ENCODE measurements around the gene MARCHF2.

The MARCHF2 gene

GRCh38 chr19:8457827-8458226 is 44.7 kb downstream of the MARCHF2 start:
- no peak overlapping the region for H3K4me3 ChIP-seq (ENCODE audit: low read depth, low read length)
- TF ChIP-seq, protein P1, sequence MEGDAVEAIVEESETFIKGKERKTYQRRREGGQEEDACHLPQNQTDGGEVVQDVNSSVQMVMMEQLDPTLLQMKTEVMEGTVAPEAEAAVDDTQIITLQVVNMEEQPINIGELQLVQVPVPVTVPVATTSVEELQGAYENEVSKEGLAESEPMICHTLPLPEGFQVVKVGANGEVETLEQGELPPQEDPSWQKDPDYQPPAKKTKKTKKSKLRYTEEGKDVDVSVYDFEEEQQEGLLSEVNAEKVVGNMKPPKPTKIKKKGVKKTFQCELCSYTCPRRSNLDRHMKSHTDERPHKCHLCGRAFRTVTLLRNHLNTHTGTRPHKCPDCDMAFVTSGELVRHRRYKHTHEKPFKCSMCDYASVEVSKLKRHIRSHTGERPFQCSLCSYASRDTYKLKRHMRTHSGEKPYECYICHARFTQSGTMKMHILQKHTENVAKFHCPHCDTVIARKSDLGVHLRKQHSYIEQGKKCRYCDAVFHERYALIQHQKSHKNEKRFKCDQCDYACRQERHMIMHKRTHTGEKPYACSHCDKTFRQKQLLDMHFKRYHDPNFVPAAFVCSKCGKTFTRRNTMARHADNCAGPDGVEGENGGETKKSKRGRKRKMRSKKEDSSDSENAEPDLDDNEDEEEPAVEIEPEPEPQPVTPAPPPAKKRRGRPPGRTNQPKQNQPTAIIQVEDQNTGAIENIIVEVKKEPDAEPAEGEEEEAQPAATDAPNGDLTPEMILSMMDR (IDR thresholded peaks at IDR 0.05; ENCODE audit: low read depth, low read length) = no peak
- no peak for DNase-seq (ENCODE audit: low read depth, low spot score)
- in situ Hi-C loops (cut with HindIII; ENCODE audit: low sequenced_read_pairs) = no loop called here

GRCh38 chr19:8458380-8458779 is 45.3 kb downstream of the MARCHF2 start:
- DNase-seq (ENCODE audit: low read depth, low spot score) = no peak
- in situ Hi-C loops (cut with HindIII; ENCODE audit: low sequenced_read_pairs) = no loop called here
- H3K4me3 ChIP-seq (ENCODE audit: low read depth, low read length) = no peak overlapping the region
- TF ChIP-seq, protein P1 (IDR thresholded peaks at IDR 0.05; ENCODE audit: low read depth, low read length) = no peak

DNA sequence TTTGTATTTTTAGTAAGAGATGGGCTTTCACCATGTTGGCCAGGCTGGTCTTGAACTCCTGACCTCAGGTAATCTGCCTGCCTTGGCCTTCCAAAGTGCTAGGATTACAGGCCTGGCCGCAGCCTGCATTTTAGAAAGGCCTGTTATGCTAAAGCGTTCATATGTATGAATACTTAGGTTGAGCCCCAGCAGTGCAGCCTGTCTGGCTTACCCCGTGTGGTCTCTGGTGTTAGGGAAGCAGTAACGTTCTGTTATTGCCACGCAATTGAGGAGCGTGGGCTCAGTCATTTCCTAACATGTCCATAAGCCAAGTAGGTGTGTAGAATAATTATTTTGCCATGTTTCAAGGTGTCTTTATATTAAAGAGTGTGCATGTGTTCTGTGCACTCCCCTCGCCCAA is 46.0 kb downstream of the MARCHF2 start:
- in situ Hi-C loops (cut with HindIII; ENCODE audit: low sequenced_read_pairs) = no loop called here
- no peak overlapping the region for H3K4me3 ChIP-seq (ENCODE audit: low read depth, low read length)
- DNase-seq (ENCODE audit: low read depth, low spot score) = no peak
- TF ChIP-seq, protein P1 (IDR thresholded peaks at IDR 0.05; ENCODE audit: low read depth, low read length) = no peak

GRCh38 chr19:8459520-8460270 is 46.6 kb downstream of the MARCHF2 start:
- no peak overlapping the region for H3K4me3 ChIP-seq (ENCODE audit: low read depth, low read length)
- DNase-seq (ENCODE audit: low read depth, low spot score) = peak; percentile 72
- TF ChIP-seq, protein P1 (IDR thresholded peaks at IDR 0.05; ENCODE audit: low read depth, low read length) = no peak
- in situ Hi-C loops (cut with HindIII; ENCODE audit: low sequenced_read_pairs) = no loop called here

DNA sequence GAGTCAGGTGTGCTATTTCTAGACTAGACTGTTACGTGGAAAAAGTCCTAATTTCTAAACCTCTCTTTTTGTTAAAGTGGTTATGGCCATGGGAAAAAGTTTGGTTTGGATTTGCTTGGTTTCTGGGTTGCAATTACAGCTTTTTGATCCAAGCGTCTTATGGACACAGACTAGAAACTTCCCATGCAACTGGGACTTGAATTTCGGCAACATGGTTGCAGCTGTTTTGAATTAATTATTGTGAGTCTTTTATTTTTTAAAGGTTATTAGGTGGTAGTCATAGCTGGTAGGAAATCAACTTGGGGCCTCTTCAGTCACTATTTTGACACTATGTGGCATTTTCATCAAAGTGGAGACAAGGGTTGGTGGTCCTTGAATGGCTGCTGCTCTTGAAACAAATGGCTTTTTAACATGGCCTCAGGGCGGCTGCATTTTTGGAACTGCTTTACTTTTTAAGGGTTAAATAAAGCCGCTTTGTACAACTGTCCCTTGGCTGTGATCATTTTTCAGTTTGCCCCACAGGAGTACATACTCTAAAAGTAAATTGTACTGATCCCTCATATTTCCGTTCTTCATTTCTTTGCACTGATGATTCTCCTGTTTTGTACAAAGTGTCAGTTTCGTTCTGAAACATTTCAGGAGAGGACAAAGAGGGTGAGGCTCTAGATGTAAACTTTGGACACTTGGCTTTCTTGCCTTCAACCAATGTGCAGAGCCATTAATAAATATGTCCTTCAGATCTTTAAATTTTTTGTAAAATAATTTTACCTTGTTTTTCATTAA is 47.6 kb downstream of the MARCHF2 start:
- no peak overlapping the region for H3K4me3 ChIP-seq (ENCODE audit: low read depth, low read length)
- in situ Hi-C loops (cut with HindIII; ENCODE audit: low sequenced_read_pairs) = no loop called here
- TF ChIP-seq, protein P1 (IDR thresholded peaks at IDR 0.05; ENCODE audit: low read depth, low read length) = no peak
- DNase-seq (ENCODE audit: low read depth, low spot score) = no peak

DNA sequence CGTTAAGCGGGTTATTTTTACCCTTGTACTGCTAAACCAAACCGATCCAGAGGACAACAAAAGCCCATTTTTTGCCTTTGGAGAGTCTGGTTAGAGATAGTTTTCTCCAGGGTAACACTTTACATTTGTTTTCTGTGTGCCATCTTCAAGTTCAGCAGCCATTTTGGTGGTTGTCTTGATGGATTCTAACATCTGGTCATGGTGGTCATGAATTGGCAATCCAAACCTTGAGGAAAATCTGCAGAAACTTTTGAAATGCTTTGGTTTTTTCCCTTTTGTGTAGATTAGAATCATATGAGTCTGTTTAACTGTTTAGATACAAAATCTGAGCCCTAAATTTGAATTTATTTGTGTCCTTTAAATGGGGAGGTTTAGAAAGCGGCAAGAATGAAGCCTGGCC is 48.3 kb downstream of the MARCHF2 start:
- in situ Hi-C loops (cut with HindIII; ENCODE audit: low sequenced_read_pairs) = no loop called here
- no peak overlapping the region for H3K4me3 ChIP-seq (ENCODE audit: low read depth, low read length)
- no peak for DNase-seq (ENCODE audit: low read depth, low spot score)
- TF ChIP-seq, protein P1 (IDR thresholded peaks at IDR 0.05; ENCODE audit: low read depth, low read length) = no peak
